Embryonic facial prominence (tissue), 1 donor: ENCODE data around the gene ELMO1.

ENCODE experiments used
- DNase-seq: peaks from one replicate; pipeline ENCODE4 v3.0.0-alpha.2; 2016; ENCODE audit errors: extremely low spot score

The ELMO1 gene

DNA sequence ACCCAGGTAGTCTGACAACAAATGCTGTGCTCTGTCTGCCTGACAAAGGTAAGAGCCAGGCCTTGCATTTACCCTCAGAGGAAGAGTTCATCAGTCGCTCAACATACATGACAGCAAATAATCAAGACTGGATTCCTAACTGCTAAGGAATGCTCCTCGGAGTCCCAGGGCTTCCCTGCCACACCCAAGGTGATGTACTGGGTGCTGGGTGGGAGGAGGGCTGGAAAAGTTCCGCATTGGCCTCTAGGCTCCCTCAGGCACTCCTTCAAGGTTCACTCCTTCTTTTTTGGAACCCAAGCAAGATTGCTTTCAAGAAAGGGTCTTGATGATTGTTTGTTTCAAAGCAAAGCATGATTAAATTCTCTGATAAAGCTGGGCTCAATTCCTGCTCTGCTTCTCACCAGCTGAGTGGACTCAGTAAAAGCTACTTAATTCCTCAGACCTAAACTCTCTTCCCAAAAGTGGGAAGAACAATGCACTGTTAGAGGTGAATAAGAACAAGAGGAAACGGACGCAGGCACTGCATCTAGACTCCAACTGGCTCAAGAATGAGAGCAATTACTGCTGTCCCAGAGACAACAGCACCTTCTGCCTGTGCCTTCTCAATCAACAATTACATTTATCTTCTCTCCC, 173.5 kb downstream of the ELMO1 start:
- DNase-seq: no peak

DNA sequence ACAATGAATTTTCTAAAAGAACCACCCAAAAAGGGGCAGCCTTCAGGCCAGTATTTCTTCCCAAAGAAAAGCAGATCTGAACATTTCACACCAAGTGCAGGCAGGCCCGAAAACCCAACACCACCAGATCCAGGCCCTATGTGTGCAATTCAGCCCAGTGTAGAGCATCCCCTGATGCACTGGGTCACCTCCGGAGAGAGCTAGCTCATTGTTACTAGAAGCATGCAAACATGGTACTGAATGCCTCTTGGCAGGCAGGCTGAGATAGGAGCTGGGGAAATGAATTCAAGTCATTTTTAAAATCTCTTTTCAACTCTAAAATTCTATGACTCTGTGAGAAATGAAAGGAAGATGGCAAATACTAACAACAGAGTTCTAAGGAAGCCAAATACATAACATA, 174.8 kb downstream of the ELMO1 start:
- no peak for DNase-seq

DNA sequence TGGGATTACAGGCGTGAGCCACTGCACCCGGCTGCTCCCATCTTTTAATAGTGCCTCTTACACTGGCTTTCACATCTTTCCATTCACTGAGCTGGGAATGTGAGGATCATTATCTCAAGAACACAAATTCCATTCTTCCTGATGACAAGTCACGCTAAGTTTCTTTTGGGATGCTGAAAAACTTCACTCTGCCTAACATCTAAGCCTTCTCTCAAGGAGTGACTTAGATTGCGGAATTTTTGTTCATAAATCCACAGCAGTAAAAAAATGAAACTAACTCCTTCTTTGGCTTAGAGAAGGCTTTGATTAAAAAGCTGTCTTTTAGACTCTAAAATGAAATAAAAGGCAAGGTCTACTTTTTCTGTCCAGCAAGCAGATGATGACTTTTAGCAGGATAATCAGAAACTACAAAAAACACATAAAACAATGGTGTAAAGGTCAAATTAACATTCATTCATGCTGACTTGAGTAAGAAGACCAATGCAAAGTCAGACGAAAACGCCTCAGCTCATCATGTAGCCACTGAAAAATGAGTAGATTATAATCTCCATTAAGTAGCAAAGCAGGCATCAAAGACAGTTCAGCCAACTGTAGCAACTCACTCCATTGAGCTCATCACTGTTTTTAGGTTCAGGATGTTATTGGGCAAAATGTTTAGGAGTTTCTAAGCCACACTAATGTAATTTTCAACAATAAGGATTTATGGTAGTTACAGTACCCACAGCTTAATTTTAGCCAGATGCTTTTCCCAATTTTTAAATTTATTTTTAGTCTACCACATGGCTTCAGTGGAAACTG, 178.8 kb downstream of the ELMO1 start:
- peak; percentile 38 for DNase-seq

DNA sequence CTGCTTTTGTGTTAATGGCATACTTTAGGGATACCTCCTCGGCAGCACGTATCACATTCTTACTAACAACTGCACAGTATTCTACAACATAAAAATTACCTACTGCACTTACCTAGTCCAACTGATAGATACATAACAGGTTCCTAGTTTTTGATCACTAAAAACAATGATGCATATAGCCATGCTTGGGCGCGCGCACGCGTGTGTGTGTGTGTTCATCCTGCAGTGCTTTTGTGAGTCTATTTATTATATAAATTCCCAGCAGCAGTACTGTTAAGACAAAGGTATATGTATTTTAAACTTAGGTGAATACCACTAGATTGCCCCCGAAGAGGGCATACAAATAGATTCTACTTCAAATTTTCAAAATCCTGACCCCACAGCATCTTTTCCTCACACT, 181.4 kb downstream of the ELMO1 start:
- DNase-seq: no peak

DNA sequence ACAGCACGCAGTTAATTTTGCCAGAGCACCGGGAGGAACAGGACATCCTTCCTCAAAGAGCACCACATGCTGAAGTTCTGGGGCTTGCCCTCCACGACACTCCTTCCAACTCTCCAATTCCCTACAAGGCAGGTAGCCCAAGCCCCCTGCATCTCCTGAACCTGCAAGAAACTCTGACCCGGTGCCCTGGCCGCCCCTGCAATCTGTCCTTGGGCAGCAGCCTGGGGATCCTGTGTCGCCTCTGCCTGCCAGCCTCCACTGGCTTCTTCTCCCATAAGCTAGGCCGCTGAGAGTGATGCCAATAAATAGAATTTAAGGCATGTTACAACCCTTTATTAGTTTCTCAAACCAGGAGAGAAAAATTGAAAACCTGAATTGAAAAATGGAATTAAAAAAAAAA, 182.8 kb downstream of the ELMO1 start:
- DNase-seq: no peak

DNA sequence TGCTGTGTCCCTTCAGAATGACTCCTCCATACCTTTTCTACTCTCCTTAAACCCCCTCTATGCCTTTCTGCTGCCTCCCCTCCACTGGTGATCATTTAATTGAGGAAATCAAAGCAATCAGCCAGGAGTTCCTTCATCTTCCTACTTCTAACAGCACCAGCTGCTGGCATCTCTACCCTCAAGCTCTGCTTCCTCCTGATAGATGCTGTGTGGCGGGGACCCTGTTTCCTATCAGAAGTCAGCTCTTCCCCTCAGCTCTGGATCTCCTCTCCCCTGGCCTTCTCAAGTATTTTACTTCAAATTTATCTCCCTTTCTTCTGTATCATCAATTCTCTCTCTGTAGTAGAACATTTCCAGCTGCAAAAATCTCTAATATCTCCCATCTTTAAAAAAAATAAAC, 183.7 kb downstream of the ELMO1 start:
- DNase-seq: no peak

DNA sequence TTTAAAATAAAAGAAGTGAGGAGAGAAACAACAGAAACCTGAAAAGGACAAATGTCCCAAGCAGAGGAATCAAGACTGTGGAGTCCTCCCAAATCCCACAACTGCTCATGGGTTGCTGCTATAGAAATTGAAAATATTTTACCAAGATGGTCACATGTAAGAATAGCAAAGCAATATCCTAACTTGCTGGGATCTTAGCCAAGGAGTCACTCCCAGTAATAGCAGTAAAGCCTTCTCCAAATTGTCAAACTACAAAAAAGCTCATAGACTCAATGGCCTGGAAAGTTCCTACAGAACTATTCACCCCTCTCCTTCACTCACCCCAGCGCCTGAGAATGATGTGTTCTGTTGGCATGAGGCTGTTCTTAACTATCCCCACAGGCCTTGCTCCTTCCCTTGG, 186.5 kb downstream of the ELMO1 start:
- DNase-seq: no peak

DNA sequence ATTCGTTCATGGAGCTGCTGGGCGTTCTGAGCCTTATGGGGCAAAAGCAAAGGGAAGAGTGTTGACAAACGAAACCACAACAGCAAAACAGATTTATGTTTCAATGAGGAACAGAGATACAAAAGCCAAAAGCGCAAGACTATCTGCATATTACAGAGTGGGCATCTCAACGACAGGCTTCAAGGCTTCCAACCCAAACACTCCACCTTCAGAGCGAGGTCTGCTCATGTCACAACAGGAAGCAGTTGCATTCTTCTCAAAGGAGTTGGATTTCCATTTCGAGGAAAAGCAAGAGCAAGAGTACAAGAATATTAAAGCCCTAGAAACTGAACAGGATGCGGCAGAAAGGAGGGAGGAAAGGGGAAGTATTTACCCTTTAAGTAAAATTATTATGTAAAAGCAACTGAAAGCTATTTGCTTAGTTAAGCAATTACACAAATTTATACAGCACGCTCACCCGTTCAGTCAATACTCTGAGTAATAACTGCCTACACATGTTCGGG, 189.3 kb downstream of the ELMO1 start:
- DNase-seq: no peak

DNA sequence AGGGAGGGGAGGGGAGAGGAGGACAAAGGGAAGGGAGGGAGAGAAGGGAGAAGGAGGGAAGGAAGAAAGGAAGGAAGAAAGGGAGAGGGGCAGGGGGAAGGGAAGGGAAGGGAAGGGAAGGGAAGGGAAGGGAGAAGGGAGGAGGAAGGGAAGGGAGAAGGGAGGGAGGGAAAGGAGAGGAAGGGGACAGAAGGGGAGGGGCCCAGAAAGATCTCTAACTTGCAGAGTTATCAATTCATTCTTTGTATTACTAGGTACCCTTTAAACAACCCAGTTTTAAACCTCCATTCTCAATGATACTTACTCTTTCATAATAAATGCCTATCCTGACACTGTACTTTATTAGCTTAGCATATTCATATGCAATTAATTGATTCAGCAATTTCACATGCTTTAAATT, 192.0 kb downstream of the ELMO1 start:
- DNase-seq: no peak

DNA sequence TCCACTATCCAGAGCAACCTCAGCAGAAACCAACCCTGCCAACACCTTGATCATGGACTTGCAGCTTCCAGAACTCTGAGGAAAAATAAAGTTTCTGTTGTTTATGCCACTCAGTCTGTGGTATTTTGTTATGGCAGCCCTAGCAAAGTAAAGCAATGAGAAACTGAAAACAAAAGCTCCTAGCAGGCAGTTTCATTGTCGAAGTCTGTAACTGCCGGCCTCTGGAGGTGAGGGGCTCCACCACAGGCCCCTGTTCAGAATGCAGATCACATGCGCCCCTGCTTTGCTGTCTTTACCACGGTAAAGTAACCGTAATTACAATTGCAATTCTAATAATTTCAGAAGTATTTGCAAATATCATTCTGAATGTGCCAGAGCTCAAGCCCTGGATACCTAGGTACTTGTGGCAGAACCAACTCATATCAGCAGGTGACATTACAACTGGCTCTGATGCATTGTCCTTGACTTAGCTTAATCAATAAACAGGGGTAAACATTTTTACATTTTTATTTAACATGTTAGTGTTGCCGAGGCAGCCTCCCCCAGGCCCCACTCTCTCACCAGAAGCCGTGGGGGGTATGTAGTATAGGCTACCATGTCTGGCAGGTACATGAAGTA, 193.2 kb downstream of the ELMO1 start:
- no peak for DNase-seq

DNA sequence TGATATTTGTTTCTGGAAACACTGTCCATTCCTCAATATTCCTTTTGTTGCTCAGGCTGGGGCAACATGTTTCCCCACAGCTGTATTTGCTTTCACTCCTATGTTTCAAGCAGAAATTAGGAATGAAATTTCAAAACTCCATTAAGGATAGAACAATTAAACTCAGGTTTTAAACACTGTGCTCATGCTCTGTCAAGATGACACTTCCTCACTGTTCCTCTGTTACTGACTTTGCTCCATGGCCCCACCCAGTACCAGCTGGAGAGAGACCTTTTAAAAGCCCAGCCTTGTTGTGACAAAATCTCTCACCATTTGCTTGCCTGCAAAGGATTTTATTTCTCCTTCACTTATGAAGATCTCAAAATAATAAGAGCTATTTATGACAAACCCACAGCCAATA, 197.4 kb downstream of the ELMO1 start:
- no peak for DNase-seq

DNA sequence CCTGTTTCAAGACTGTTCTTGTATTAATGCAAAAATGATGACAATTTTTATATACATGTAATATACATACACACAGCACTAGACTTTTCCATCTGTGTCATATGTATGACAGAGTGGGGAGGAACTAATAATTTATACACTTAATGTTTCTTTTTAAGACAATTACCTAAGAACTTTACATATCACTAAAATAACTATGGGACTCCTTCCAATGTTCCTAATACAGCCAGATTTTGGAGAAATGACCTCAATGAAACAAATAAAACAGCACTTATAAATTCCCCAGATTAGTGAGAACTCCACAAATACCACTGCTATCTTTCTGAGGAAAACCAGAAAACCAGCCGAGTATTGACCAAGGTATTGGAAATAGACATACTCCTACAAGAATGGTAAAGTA, 199.4 kb downstream of the ELMO1 start:
- DNase-seq: no peak

DNA sequence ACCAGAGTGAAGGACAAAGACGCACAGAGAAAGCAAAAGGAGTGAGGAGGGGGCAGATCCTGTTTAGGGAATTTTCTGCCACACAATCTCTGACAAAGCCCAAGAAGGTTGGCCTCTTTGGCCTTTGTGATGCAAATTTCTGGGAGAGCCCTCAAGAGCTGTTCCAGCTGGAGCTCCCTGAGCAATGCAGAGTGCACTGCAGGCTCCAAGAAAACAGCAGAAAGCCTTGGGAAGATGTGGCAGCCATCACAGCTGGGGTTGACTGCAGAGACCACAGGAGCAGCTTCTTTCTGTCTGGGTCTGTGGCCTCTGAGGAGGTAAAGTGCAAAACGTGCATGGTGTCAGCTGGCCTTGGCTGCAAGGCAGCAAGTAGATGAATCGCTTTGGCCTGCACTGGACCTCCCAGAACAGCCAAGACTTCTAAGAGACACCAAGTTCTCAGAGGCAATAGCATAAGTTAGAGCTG, 200.2 kb downstream of the ELMO1 start:
- DNase-seq: no peak

DNA sequence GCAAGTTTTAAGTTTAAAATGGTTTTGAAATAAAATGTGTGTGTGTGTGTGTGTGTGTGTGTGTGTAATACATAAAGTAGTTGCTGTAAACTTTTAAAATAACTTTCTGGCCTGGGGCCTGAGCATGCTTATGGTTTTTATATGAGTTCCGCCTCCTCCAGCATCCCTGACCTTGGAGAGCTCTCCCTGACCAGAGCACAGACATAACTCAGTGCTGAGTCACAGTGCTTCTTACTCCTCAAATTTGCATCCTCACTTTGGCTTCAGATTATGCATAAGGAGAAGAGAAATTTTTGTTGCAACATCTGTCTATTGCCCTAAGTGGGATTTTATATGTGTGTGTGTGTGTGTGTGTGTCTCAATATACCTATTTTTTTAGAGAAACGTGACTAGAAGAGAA, 200.8 kb downstream of the ELMO1 start:
- DNase-seq: no peak

DNA sequence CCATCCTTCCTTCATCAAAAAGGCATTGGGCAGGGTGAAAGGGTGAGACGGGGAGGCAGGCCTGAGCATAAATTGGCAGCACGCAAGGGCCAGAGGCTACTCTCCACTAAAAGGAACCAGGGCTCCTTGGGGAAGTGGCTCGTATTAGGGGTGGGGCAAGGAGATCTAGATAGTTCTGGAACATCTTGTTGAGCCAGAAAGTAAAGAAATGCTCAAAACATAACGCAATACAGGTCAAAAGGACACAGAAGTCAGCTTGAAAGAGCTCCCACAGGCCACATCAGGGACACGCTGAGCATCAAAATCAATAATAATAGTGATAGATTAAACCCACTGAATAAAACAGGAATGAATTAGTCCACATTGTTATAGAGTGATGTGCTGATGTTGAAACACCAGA, 203.1 kb downstream of the ELMO1 start:
- no peak for DNase-seq

DNA sequence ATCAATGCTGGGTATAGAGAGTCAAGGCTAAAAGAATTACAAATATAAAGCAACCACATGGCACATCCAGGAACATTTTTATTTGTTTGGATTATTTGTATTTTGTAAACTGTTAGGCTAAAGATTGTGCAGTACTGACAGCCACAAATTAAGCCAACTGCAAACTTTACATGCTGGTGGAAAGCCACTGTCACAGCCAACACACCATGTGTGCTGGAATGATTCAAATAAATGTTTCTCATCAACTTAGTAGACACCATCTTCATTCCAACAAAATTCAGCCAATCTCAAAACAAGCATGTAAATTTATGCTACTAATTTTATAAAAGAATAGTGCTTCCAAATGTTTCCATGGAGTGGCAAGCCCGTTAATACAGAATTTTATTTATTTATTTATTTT, 211.8 kb downstream of the ELMO1 start:
- DNase-seq: no peak

DNA sequence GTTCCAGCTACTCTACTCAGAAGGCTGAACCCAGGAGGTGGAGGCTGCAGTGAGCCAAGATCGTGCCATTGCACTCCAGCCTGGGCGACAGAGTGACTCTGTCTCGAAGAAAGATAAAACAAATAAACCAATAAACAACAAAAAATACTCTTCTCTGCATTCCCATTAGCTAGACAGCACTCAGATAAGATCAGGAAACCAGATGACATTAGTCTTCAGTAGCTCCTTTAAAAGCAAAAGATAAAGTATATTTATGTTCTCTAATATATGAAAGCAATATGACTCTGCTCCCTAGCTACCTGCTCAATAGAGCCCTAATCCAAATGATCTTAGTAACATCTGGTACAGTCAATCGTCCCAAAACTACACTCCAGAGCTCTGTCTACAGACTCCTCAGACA, 212.9 kb downstream of the ELMO1 start:
- DNase-seq: no peak

DNA sequence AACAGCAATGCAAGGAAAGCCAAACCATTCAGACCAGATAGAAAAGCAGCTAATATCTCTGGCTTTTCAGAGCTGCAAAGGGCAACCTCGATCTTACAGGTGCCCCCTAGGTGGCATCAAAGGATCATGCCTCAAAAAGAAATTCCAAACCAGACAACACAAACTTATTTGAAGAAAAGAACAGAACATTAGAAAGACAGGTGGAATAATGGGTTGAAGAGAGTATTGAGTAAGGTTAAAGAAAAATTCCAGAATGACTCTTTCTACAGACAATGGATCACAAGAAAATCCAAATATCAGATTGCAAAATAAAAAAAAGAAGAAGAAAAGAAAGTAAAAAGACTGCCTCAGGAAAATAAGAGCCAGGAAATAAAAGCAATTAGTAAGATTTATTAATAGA, 213.7 kb downstream of the ELMO1 start:
- no peak for DNase-seq

DNA sequence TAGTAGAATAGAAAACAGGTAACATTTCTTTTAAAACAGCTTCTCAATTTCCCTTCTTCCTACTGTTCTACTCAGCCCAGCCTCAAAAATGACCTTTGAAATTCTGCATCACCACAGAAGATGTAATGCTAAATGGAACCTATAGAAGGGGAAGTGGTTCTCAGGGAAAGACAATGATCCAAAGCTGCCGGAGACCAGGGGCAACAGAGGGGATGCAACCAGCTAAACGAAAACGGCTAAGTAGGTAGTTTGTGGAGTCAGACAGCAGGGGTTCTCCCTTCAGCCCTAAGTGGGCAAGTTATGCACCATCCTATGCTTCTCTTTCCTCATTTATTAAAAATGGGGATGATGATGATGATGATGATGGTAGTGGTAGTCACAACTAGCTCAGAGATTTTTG, 214.3 kb downstream of the ELMO1 start:
- no peak for DNase-seq

DNA sequence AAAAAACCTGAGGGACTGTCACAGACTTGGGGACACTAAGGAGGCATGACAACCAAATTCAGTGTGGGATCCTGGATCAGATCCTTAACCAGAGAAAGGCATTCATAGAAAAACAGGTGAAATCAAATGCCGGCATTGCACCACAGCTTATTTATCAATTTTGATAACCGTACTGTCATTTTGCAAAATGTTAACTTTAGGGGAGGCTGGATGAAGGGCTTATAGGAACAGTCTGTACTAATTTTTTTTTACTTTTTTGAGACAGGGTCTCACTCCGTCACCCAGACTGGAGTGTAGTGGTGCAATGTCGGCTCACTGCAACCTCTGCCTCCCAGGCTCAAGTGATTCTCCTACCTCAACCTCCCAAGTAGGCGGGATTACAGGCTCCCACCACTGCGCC, 217.1 kb downstream of the ELMO1 start:
- no peak for DNase-seq

DNA sequence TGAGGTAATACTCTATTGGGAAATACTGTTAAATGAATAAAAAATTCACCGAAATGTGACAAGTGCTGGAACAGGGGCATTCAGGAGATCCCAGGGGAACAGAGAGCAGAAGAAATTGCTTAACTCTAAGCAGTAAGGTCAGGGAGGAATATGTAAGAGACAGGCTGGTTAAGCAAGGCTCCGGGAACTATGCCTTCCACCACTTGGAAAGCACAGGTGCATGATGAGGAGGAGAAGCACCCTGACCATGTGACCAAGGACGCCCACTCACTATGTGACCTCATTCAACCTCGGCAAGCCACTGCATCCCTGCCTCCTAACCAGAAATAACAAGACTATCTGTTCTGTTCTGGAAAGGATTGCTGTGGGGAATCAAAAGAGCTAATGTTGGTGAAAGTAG, 218.4 kb downstream of the ELMO1 start:
- no peak for DNase-seq

DNA sequence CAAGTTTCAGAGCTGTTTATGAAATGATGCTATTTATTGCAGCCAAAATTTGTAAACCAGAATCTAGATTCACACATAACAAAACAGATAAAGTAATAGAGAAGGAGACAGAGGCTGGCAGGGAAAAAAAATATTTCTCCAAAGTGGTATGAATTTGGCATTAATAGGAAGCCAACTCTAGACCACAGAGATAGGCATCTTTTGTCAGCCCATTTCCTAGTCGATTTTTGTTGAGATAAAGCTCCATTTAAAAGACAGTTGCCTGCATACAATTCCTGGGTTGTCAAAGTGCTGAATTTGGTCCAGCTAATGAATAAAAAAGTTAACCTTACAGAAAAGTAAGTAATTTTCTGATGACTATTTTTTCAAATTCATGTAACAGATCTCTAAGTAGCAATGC, 219.3 kb downstream of the ELMO1 start:
- no peak for DNase-seq
